NB4 (cell line): ENCODE results near the gene CRTC1.

ENCODE experiments used
- DNase-seq: peaks from one replicate; pipeline ENCODE4 v3.0.0; 2010; ENCODE audit warnings: low read depth
- H3K4me3 ChIP-seq: one replicate; pipeline ENCODE4 v1.5.1; 2011; ENCODE audit warnings: mild to moderate bottlenecking, low read depth, low read length, moderate library complexity
- CTCF ChIP-seq: IDR thresholded peaks from one replicate; pipeline ENCODE4 v1.5.1; 2012; ENCODE audit warnings: low read depth, low read length
- MAX ChIP-seq: IDR thresholded peaks from 2 replicates; pipeline ENCODE4 v1.6.1; 2011; ENCODE audit warnings: low read depth, low read length
- MYC ChIP-seq: IDR thresholded peaks from 2 replicates; pipeline ENCODE4 v1.6.1; 2011; ENCODE audit warnings: low read depth, low read length
- POLR2A ChIP-seq: IDR thresholded peaks from 2 replicates; pipeline ENCODE4 v1.6.1; 2011; ENCODE audit warnings: mild to moderate bottlenecking; ENCODE audit not compliant: insufficient read length; ENCODE audit errors: extremely low read depth

The CRTC1 gene

GRCh38 chr19:18697680-18698079 lies 14.2 kb downstream of the CRTC1 start:
- no peak for DNase-seq
- no peak for TF ChIP-seq MYC
- TF ChIP-seq POLR2A = no peak
- TF ChIP-seq MAX = no peak
- TF ChIP-seq CTCF = no peak
- H3K4me3 ChIP-seq = no peak overlapping the region

GRCh38 chr19:18698321-18699167 lies 15.1 kb downstream of the CRTC1 start:
- no peak overlapping the region for H3K4me3 ChIP-seq
- TF ChIP-seq MYC (no peak), MAX (no peak), POLR2A (no peak), CTCF (no peak)
- DNase-seq = no peak

GRCh38 chr19:18699403-18700054 lies 16.0 kb downstream of the CRTC1 start:
- DNase-seq = no peak
- TF ChIP-seq MAX (no peak), MYC (no peak), POLR2A (no peak), CTCF (no peak)
- H3K4me3 ChIP-seq = no peak overlapping the region

- DNase-seq = no peak
- TF ChIP-seq CTCF (no peak), MYC (no peak), POLR2A (no peak), MAX (no peak)
- H3K4me3 ChIP-seq = no peak overlapping the region
Observed at GRCh38 chr19:18700501-18701249, 17.2 kb downstream of the CRTC1 start.

GRCh38 chr19:18701250-18701608 lies 17.7 kb downstream of the CRTC1 start:
- no peak overlapping the region for H3K4me3 ChIP-seq
- DNase-seq = no peak
- no peak for TF ChIP-seq MAX
- TF ChIP-seq MYC = no peak
- no peak for TF ChIP-seq POLR2A
- TF ChIP-seq CTCF = no peak
